ENCODE results near the gene DLL3. TPM values are rescaled to one million over a fixed set of nuclear protein-coding genes. Genes with fewer than 3 reads are reported as not detected.

DLL3 gene
- total and polyA plus RNA-seq, 9 of the 15 experiments (the other 6 are each of a cell fraction or from before 2014, with no cell fraction given): 0.80 to 6.3 (median 1.2) TPM

DNA sequence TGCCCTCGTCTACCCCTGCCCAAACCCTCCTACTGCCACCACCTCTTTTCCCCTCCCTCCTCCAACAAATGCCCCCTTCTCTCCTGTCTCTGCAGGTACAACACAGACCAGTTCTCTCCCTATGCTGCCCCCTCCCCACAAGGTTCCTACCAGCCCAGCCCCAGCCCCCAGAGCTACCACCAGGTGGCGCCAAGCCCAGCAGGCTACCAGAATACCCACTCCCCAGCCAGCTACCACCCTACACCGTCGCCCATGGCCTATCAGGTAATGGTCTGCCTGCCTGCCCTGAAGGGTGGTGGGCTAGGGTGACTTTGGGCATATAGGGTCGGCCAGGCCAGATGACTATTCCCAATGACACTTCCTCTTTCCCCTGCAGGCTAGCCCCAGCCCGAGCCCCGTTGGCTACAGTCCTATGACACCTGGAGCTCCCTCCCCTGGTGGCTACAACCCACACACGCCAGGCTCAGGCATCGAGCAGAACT lies 24.6 kb upstream of the DLL3 start:
- Histone ChIP-seq H2AFZ (ENCODE audit: low read depth, low read length) (no peak overlapping the region), H4K20me1 (replicated peaks; ENCODE audit: control insufficient read depth, insufficient read depth, low read length) (no peaks in the 10 kb centered on the region; the same call in 1 of the 2 replicates), H3K27me3 (ENCODE audit: control insufficient read depth in 2 of 2, insufficient read depth in 2 of 2, low read length in 2 of 2) (no peaks in the 10 kb centered on the region), H3K27ac (ENCODE audit: extremely low read depth, low read depth, low read length) (no peak overlapping the region), H3K79me2 (ENCODE audit: control insufficient read depth, insufficient read depth, low read length) (no peaks in the 10 kb centered on the region), H3K4me1 (replicated peaks in 1 of 2; ENCODE audit: control insufficient read depth in 2 of 2, insufficient read depth in 2 of 2, low read length in 2 of 2) (peaks cover 4 to 16% of the 10 kb centered on the region in 2 experiments; a peak in 2 of 5 replicates), H3K9me1 (ENCODE audit: control insufficient read depth, insufficient read depth, low read length) (no peaks in the 10 kb centered on the region), H3K9ac (ENCODE audit: insufficient read depth in 1 of 2, low read depth in 2 of 2, low read length in 2 of 2) (no peak overlapping the region), H3K4me3 (no peak overlapping the region), H3K9me3 (replicated peaks; ENCODE audit: control insufficient read depth, insufficient read depth, low read depth, low read length) (no peaks in the 10 kb centered on the region), H3K36me3 (ENCODE audit: control insufficient read depth, insufficient read depth, low read length) (peaks cover 77% of the 10 kb centered on the region), H3K4me2 (ENCODE audit: insufficient read depth, low read length) (no peak overlapping the region)
- intact Hi-C loops (cut with micrococcal nuclease): loop anchor here (2.0 kb wide), 1 partner anchor 59 kb away; the partner anchor contains the start of gene EID2B
- no TSS peak for BruUV-seq (replicated peaks)
- DNase-seq (ENCODE audit: extremely low read depth in 1 of 4, low spot score in 3 of 4) (peak; percentile 69 to 74 (median 72)), FAIRE-seq (peak; percentile 11), ATAC-seq (peak; percentile 93)
- POLR2A ChIA-PET: interaction anchor here (0.7 to 1.1 kb wide), 2 partner anchors 20 to 59 kb away, joined by 3 to 4 read pairs; no protein-coding TSS in a partner anchor
- WGBS (ENCODE audit: insufficient coverage, low coverage, missing lambda C conversion rate): 57% methylated on average over 9 of the region's 9 CpGs
- CTCF ChIA-PET (ENCODE audit: low intra/inter-chr PET ratio): interaction anchor here (0.6 to 2.0 kb wide), 3 partner anchors 58 to 1727 kb away, joined by 3 to 12 read pairs (median 3); partner anchors contain the start of gene EID2B
- in situ Hi-C loops (cut with MboI): no loop called here
- TF ChIP-seq ZNF354B (CRISPR knock-in tag; IDR thresholded peaks at IDR 0.05) (no peak), STAT5B (CRISPR knock-in tag; IDR thresholded peaks at IDR 0.05) (no peak), POLR3A (IDR thresholded peaks at IDR 0.05; ENCODE audit: borderline replicate concordance, extremely low read depth, insufficient read depth, insufficient read length) (no peak), ILF3 (IDR thresholded peaks at IDR 0.05; ENCODE audit: borderline replicate concordance) (no peak), ZFP30 (CRISPR knock-in tag; IDR thresholded peaks at IDR 0.05; ENCODE audit: borderline replicate concordance) (no peak), SMC3 (conservative IDR thresholded peaks at IDR 0.05; ENCODE audit: insufficient read depth, low read depth, low read length) (peak; percentile 66; the same call in 1 of the 2 replicates), MAZ (CRISPR knock-in tag; conservative IDR thresholded peaks at IDR 0.05 in 1 of 2, IDR thresholded peaks at IDR 0.05 in 1 of 2) (peak in 1 of 2 experiments; percentile 36; a peak in 1 of 4 replicates), SOX6 (IDR thresholded peaks at IDR 0.05) (no peak), RBM39 (optimal IDR thresholded peaks at IDR 0.05; ENCODE audit: low read depth, low read length) (no peak), NUFIP1 (IDR thresholded peaks at IDR 0.05; ENCODE audit: partially characterized antibody) (no peak)
- TF ChIP-seq, protein P1, sequence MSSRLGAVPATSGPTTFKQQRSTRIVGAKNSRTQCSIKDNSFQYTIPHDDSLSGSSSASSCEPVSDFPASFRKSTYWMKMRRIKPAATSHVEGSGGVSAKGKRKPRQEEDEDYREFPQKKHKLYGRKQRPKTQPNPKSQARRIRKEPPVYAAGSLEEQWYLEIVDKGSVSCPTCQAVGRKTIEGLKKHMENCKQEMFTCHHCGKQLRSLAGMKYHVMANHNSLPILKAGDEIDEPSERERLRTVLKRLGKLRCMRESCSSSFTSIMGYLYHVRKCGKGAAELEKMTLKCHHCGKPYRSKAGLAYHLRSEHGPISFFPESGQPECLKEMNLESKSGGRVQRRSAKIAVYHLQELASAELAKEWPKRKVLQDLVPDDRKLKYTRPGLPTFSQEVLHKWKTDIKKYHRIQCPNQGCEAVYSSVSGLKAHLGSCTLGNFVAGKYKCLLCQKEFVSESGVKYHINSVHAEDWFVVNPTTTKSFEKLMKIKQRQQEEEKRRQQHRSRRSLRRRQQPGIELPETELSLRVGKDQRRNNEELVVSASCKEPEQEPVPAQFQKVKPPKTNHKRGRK (tag; IDR thresholded peaks at IDR 0.05): no peak
- TF ChIP-seq, protein P2, sequence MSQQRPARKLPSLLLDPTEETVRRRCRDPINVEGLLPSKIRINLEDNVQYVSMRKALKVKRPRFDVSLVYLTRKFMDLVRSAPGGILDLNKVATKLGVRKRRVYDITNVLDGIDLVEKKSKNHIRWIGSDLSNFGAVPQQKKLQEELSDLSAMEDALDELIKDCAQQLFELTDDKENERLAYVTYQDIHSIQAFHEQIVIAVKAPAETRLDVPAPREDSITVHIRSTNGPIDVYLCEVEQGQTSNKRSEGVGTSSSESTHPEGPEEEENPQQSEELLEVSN (IDR thresholded peaks at IDR 0.05; ENCODE audit: borderline replicate concordance in 1 of 2, extremely low read depth in 1 of 2, insufficient read depth in 1 of 2, insufficient read length in 1 of 2, low read depth in 1 of 2, low read length in 1 of 2, poor library complexity in 1 of 2, severe bottlenecking in 1 of 2): no peak
- TF ChIP-seq, protein P3, sequence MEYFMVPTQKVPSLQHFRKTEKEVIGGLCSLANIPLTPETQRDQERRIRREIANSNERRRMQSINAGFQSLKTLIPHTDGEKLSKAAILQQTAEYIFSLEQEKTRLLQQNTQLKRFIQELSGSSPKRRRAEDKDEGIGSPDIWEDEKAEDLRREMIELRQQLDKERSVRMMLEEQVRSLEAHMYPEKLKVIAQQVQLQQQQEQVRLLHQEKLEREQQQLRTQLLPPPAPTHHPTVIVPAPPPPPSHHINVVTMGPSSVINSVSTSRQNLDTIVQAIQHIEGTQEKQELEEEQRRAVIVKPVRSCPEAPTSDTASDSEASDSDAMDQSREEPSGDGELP (CRISPR knock-in tag; IDR thresholded peaks at IDR 0.05; ENCODE audit: borderline replicate concordance): 0 out of 2 replicates have a peak, but pooled peaks have one; percentile 27
- TF ChIP-seq, protein P4, sequence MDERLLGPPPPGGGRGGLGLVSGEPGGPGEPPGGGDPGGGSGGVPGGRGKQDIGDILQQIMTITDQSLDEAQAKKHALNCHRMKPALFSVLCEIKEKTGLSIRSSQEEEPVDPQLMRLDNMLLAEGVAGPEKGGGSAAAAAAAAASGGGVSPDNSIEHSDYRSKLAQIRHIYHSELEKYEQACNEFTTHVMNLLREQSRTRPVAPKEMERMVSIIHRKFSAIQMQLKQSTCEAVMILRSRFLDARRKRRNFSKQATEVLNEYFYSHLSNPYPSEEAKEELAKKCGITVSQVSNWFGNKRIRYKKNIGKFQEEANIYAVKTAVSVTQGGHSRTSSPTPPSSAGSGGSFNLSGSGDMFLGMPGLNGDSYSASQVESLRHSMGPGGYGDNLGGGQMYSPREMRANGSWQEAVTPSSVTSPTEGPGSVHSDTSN (CRISPR knock-in tag; IDR thresholded peaks at IDR 0.05; ENCODE audit: low read depth): no peak
- TF ChIP-seq, protein P4 (tag; conservative IDR thresholded peaks at IDR 0.05; ENCODE audit: low read depth): no peak

Data from K562 (cell line).